B cell (primary cell): ENCODE data around the gene MBTPS1. TPM values are rescaled to one million over a fixed set of nuclear protein-coding genes. Genes with fewer than 3 reads are reported as not detected.
A peak's percentile ranks its signal among the peaks of the same experiment; 100 is the strongest.

ENCODE experiments used
- ATAC-seq: fragments of 200-7000 bp; cut with Tn5 transposase; one replicate; pipeline ENCODE4 v1.10.0; 2021; ENCODE audit warnings: low read depth, mild to moderate bottlenecking, moderate number of reproducible peaks, moderate library complexity
- CTCF ChIA-PET: fragments of 350-600 bp; sonication (Branson Sonifier 250); formaldehyde crosslinking; loops from one replicate; lab custom pipeline; 2021; ENCODE audit warnings: antibody characterized with exemption, inconsistent platforms; lab: Charles Lee
- POLR2A ChIA-PET: fragments of 350-600 bp; sonication (Branson Sonifier 250); formaldehyde crosslinking; loops from one replicate; lab custom pipeline; 2021; ENCODE audit warnings: antibody characterized with exemption; lab: Charles Lee
- DNase-seq: peaks from one replicate; pipeline ENCODE4 v3.0.0; 2013
- H2AFZ ChIP-seq: 2 replicates; pipeline ENCODE4 v1.6.1; 2012; ENCODE audit warnings: mild to moderate bottlenecking, low read depth, low read length; ENCODE audit not compliant: insufficient read depth, poor library complexity, severe bottlenecking
- H3K27ac ChIP-seq, 2 donors: 1 replicate in 1 of 2; 2 replicates in 1 of 2; pipeline ENCODE4 v1.5.1; 2012 to 2013; ENCODE audit warnings: low read length in 2 of 2, mild to moderate bottlenecking in 2 of 2, moderate library complexity in 1 of 2
- H3K27me3 ChIP-seq, 4 experiments: fragments of 200-600 bp in 1 of 4; sonication (generic) in 1 of 4; replicated peaks in 1 of 4; 1 replicate in 2 of 4; 2 replicates in 2 of 4; pipeline versions ENCODE4 v1.6.1 to v1.7.0; 2013 to 2016; ENCODE audit warnings: low read length in 3 of 4, mild to moderate bottlenecking in 2 of 4, mixed read lengths in 1 of 4, moderate library complexity in 1 of 4; ENCODE audit not compliant: insufficient read depth in 4 of 4, control insufficient read depth in 3 of 4; ENCODE audit errors: control extremely low read depth in 1 of 4
- H3K36me3 ChIP-seq, 2 experiments: replicated peaks in 1 of 2; 1 replicate in 1 of 2; 2 replicates in 1 of 2; pipeline versions ENCODE4 v1.6.1 to v1.7.1; 2013; ENCODE audit warnings: low read length in 1 of 2; ENCODE audit not compliant: insufficient read depth in 2 of 2, control insufficient read depth in 1 of 2; ENCODE audit errors: control extremely low read depth in 1 of 2, extremely low read depth in 1 of 2
- H3K4me1 ChIP-seq, 2 donors: fragments of 200-600 bp in 1 of 2; sonication (generic) in 1 of 2; 1 replicate in 1 of 2; 2 replicates in 1 of 2; pipeline versions ENCODE4 v1.5.1 to v1.6.1; 2013 to 2017; ENCODE audit warnings: low read length in 2 of 2; ENCODE audit not compliant: control insufficient read depth in 2 of 2, insufficient read depth in 2 of 2
- H3K4me2 ChIP-seq: replicated peaks from 2 replicates; pipeline ENCODE3; 2012; ENCODE audit warnings: mild to moderate bottlenecking, low read depth, low read length; ENCODE audit not compliant: poor library complexity, severe bottlenecking
- H3K4me3 ChIP-seq, 5 experiments: fragments of 200-600 bp in 1 of 5; sonication (generic) in 1 of 5; 1 replicate in 3 of 5; 2 replicates in 2 of 5; pipeline versions ENCODE4 v1.5.1 to v1.7.0; 2011 to 2016; ENCODE audit warnings: low read length in 4 of 5, mild to moderate bottlenecking in 4 of 5, low read depth in 2 of 5, control low read depth in 1 of 5, moderate library complexity in 1 of 5; ENCODE audit not compliant: insufficient read depth in 1 of 5; ENCODE audit errors: control extremely low read depth in 1 of 5, extremely low read depth in 1 of 5
- H3K79me2 ChIP-seq: fragments of 200-600 bp; sonication (generic); one replicate; pipeline ENCODE4 v1.6.0; 2016; ENCODE audit warnings: low read length; ENCODE audit not compliant: control insufficient read depth, insufficient read depth
- H3K9ac ChIP-seq: fragments of 200-600 bp; sonication (generic); 2 replicates; pipeline ENCODE4 v1.6.1; 2017; ENCODE audit warnings: mild to moderate bottlenecking, low read length, moderate library complexity
- H3K9me3 ChIP-seq, 3 donors: one replicate each; pipeline versions ENCODE4 v1.6.1 to v1.7.1; 2013; ENCODE audit warnings: low read length in 2 of 3; ENCODE audit not compliant: control insufficient read depth in 2 of 3, insufficient read depth in 1 of 3; ENCODE audit errors: control extremely low read depth in 1 of 3
- H4K20me1 ChIP-seq: 2 replicates; pipeline ENCODE4 v1.6.0; 2012; ENCODE audit warnings: mild to moderate bottlenecking, low read length; ENCODE audit not compliant: insufficient read depth, control insufficient read depth, poor library complexity, severe bottlenecking
- H3K27ac Mint-ChIP-seq: one replicate; pipeline ENCODE4 v1.8.0; 2021; ENCODE audit warnings: mixed read lengths
- H3K27me3 Mint-ChIP-seq: one replicate; pipeline ENCODE4 v1.8.0; 2021; ENCODE audit warnings: mixed read lengths
- H3K4me1 Mint-ChIP-seq: one replicate; pipeline ENCODE4 v1.8.0; 2021; ENCODE audit warnings: mixed read lengths
- H3K4me3 Mint-ChIP-seq: one replicate; pipeline ENCODE4 v1.8.0; 2021; ENCODE audit warnings: mixed read lengths
- H3K9me3 Mint-ChIP-seq: one replicate; pipeline ENCODE4 v1.8.0; 2022; ENCODE audit warnings: mixed read lengths; ENCODE audit not compliant: insufficient read depth
- EZH2 ChIP-seq: IDR thresholded peaks from 2 replicates; pipeline ENCODE4 v1.6.1; 2012; ENCODE audit warnings: borderline replicate concordance, low read depth, mild to moderate bottlenecking, moderate library complexity, low read length; ENCODE audit not compliant: insufficient read depth, poor library complexity, severe bottlenecking
- WGBS: methylation state at CpG from one replicate; pipeline ENCODE4 v1.1.5; 2013; ENCODE audit warnings: missing lambda C conversion rate; ENCODE audit not compliant: insufficient coverage; 5-methylcytosine and 5-hydroxymethylcytosine counted together
- intact Hi-C: fragments of 100-400 bp; cut with micrococcal nuclease; formaldehyde crosslinking; loops from one replicate; pipeline ENCODE4 v1.10.0; 2022
- polyA plus RNA-seq: library from polyadenylated mRNA; depleted of rRNA; stranded (reverse); fragments of >200 nt; gene quantifications from 2 replicates; pipeline ENCODE4 v1.2.3, GENCODE V29; 2012
- total RNA-seq, 2 donors: library from RNA; stranded (reverse); fragments of 120-200 nt in 1 of 2; gene quantifications; 1 replicate in 1 of 2; 2 replicates in 1 of 2; pipeline versions ENCODE4 v1.2.3 to v1.2.4, GENCODE V29; 2013 to 2022
- TF ChIP-seq, protein P1 (sequence below): fragments of 200-600 bp; IDR thresholded peaks from one replicate; pipeline ENCODE4 v1.8.0; 2022; ENCODE audit warnings: antibody characterized with exemption, mild to moderate bottlenecking

Gene MBTPS1
- total and polyA plus RNA-seq, 2 donors (not counting 1 experiment from before 2014, with no cell fraction given) = 85.9 to 120 TPM

GRCh38 chr16:84085271-84085667 is 31.5 kb downstream of the MBTPS1 start:
- H3K4me1 ChIP-seq = peaks cover 28 to 40% of the 10 kb centered on the region in 2 donors
- H3K36me3 ChIP-seq = peaks cover 0 to 66% of the 10 kb centered on the region in 2 experiments
- Mint-ChIP-seq H3K9me3 (no peaks in the 10 kb centered on the region), H3K27ac (no peak overlapping the region), H3K27me3 (no peaks in the 10 kb centered on the region), H3K4me1 (peaks cover 41% of the 10 kb centered on the region), H3K4me3 (no peak overlapping the region)
- no peak overlapping the region for H2AFZ ChIP-seq
- DNase-seq (no peak), ATAC-seq (no peak)
- no peak overlapping the region for H3K9ac ChIP-seq
- no peak overlapping the region for H3K27ac ChIP-seq
- peaks cover 16% of the 10 kb centered on the region for H3K79me2 ChIP-seq
- WGBS = 91% methylated on average over 2 of the region's 8 CpGs
- H3K4me3 ChIP-seq = no peak overlapping the region
- H3K27me3 ChIP-seq = no peaks in the 10 kb centered on the region
- CTCF ChIA-PET = interaction anchor here (1.0 to 6.1 kb wide), 9 partner anchors 12 to 121 kb away, joined by 3 to 60 read pairs (median 7); partner anchors contain the start of genes MBTPS1 and TAF1C
- intact Hi-C loops = loop anchor here (5.0 to 10.0 kb wide), 2 partner anchors 57 to 420 kb away; partner anchors contain the start of gene MEAK7
- H4K20me1 ChIP-seq = peaks cover 70% of the 10 kb centered on the region
- no peaks in the 10 kb centered on the region for H3K9me3 ChIP-seq
- POLR2A ChIA-PET = interaction anchor here (1.1 kb wide), 1 partner anchor 32 kb away, joined by 5 read pairs; the partner anchor contains the start of gene MBTPS1
- peak overlapping the region; percentile 26 for H3K4me2 ChIP-seq
- TF ChIP-seq EZH2 = no peak
- TF ChIP-seq, protein P1, sequence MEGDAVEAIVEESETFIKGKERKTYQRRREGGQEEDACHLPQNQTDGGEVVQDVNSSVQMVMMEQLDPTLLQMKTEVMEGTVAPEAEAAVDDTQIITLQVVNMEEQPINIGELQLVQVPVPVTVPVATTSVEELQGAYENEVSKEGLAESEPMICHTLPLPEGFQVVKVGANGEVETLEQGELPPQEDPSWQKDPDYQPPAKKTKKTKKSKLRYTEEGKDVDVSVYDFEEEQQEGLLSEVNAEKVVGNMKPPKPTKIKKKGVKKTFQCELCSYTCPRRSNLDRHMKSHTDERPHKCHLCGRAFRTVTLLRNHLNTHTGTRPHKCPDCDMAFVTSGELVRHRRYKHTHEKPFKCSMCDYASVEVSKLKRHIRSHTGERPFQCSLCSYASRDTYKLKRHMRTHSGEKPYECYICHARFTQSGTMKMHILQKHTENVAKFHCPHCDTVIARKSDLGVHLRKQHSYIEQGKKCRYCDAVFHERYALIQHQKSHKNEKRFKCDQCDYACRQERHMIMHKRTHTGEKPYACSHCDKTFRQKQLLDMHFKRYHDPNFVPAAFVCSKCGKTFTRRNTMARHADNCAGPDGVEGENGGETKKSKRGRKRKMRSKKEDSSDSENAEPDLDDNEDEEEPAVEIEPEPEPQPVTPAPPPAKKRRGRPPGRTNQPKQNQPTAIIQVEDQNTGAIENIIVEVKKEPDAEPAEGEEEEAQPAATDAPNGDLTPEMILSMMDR = no peak

DNA sequence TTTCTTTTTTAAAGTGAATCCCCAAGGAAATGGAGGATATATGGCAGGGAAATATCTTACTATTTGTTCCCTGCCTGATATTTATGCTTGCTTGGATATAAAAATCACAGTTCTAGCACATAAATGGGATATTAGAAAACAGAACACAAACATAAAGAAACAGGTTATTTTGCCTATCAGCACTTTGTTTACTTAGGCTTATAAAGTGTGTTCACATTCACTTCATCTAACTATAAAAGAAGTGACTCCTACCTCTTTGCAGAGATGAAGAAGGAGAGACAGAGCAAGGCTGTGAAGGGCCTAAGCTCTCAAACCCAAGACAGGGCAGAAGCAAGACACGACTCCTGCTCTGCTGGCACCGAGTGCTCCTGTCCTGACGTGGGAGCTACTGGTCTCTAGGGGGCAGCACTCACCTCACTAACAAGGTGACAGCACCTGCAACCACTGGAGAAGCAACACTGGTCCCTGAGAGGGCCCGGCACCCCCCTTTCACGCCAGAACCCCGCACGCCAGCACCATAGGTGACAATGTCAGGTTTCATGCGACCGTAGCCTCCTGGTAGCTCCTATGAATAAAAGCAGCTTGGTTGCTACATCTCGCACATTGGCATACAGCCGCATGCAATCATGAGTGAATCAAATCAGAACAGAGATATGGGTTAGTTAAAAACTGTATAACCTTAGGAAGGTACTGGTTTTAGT is 32.0 kb downstream of the MBTPS1 start:
- Histone ChIP-seq H3K9ac (no peak overlapping the region), H4K20me1 (peaks cover 74% of the 10 kb centered on the region), H3K36me3 (peaks cover 0 to 66% of the 10 kb centered on the region in 2 experiments), H3K79me2 (peaks cover 20% of the 10 kb centered on the region), H3K27me3 (no peaks in the 10 kb centered on the region), H3K4me3 (no peak overlapping the region), H3K27ac (no peak overlapping the region), H2AFZ (no peak overlapping the region), H3K4me2 (peak overlapping the region; percentile 26), H3K9me3 (no peaks in the 10 kb centered on the region), H3K4me1 (peaks cover 28 to 40% of the 10 kb centered on the region in 2 donors)
- WGBS = 67% methylated on average over 10 of the region's 11 CpGs
- peaks cover 41% of the 10 kb centered on the region for H3K4me1 Mint-ChIP-seq
- ATAC-seq = peak; percentile 71
- TF ChIP-seq EZH2 = no peak
- TF ChIP-seq, protein P1 = peak; percentile 77
- ChIA-PET POLR2A (interaction anchor here (1.1 kb wide), 1 partner anchor 32 kb away, joined by 5 read pairs; the partner anchor contains the start of gene MBTPS1), CTCF (interaction anchor here (0.6 to 6.1 kb wide), 11 partner anchors 13 to 670 kb away, joined by 3 to 60 read pairs (median 4); partner anchors contain the start of genes MBTPS1 and TAF1C)
- intact Hi-C loops = loop anchor here (1.0 to 10.0 kb wide), 4 partner anchors 58 to 420 kb away; partner anchors contain the start of genes MEAK7 and TAF1C
- no peaks in the 10 kb centered on the region for H3K27me3 Mint-ChIP-seq
- H3K27ac Mint-ChIP-seq = no peak overlapping the region
- H3K4me3 Mint-ChIP-seq = no peak overlapping the region
- no peaks in the 10 kb centered on the region for H3K9me3 Mint-ChIP-seq
- DNase-seq = peak; percentile 75
